HG02759 (cell line): Measurements from ENCODE around the gene PGP.

ENCODE experiments used
- ATAC-seq: cut with Tn5 transposase; IDR thresholded peaks from one replicate; pipeline ENCODE4 v1.9.1; 2021; ENCODE audit warnings: mild to moderate bottlenecking, moderate library complexity; ENCODE audit not compliant: unreplicated experiment

The PGP gene

GRCh38 chr16:2184346-2184745 is 30.3 kb downstream of the PGP start:
- ATAC-seq: no peak

GRCh38 chr16:2183671-2184070 is 31.0 kb downstream of the PGP start:
- ATAC-seq: no peak

- ATAC-seq: no peak
Measured at GRCh38 chr16:2181952-2182351, 32.7 kb downstream of the PGP start.

GRCh38 chr16:2180962-2181923 is 33.4 kb downstream of the PGP start:
- ATAC-seq: no peak

- ATAC-seq: no peak
Measured at GRCh38 chr16:2180461-2180860, 34.2 kb downstream of the PGP start.

GRCh38 chr16:2179576-2179975 is 35.1 kb downstream of the PGP start:
- ATAC-seq: no peak

GRCh38 chr16:2179107-2179501 is 35.5 kb downstream of the PGP start:
- ATAC-seq: no peak

GRCh38 chr16:2178321-2179106 is 36.1 kb downstream of the PGP start:
- no peak for ATAC-seq

GRCh38 chr16:2177561-2177960 is 37.1 kb downstream of the PGP start:
- no peak for ATAC-seq

- no peak for ATAC-seq
Measured at GRCh38 chr16:2177101-2177500, 37.5 kb downstream of the PGP start.

- no peak for ATAC-seq
Measured at GRCh38 chr16:2176047-2176446, 38.6 kb downstream of the PGP start.

- no peak for ATAC-seq
Measured at GRCh38 chr16:2175454-2175853, 39.2 kb downstream of the PGP start.

- ATAC-seq: no peak
Measured at GRCh38 chr16:2174396-2175131, 40.1 kb downstream of the PGP start.

- ATAC-seq: no peak
Measured at GRCh38 chr16:2173916-2174315, 40.7 kb downstream of the PGP start.

- ATAC-seq: no peak
Measured at GRCh38 chr16:2173366-2173765, 41.3 kb downstream of the PGP start.

GRCh38 chr16:2172688-2173335 is 41.8 kb downstream of the PGP start:
- ATAC-seq: no peak

- ATAC-seq: no peak
Measured at GRCh38 chr16:2171601-2172178, 43.0 kb downstream of the PGP start.

- ATAC-seq: no peak
Measured at GRCh38 chr16:2170587-2171435, 43.8 kb downstream of the PGP start.

GRCh38 chr16:2170080-2170479 is 44.6 kb downstream of the PGP start:
- no peak for ATAC-seq
